Calu3 (cell line): Measurements from ENCODE around the gene AP3S1. TPM values are rescaled to one million over a fixed set of nuclear protein-coding genes. Genes with fewer than 3 reads are reported as not detected.

Experiments used
- BruUV-seq: library from RNA; stranded (reverse); fragments of 400-500 nt; replicated peaks from 2 replicates; lab custom pipeline; 2021; lab: Mats Ljungman, UMichigan
- CTCF ChIA-PET: fragments of 300-600 bp; sonication (Branson Sonifier 250); formaldehyde crosslinking; loops from one replicate; lab custom pipeline; 2022; ENCODE audit warnings: antibody characterized with exemption; lab: Charles Lee
- DNase-seq: peaks from one replicate; pipeline ENCODE4 v3.0.0; 2022
- H3K27ac Mint-ChIP-seq: one replicate; pipeline ENCODE4 v1.8.0; 2022; ENCODE audit warnings: mixed read lengths; ENCODE audit not compliant: unreplicated experiment
- H3K27me3 Mint-ChIP-seq: one replicate; pipeline ENCODE4 v1.8.0; 2022; ENCODE audit warnings: mixed read lengths; ENCODE audit not compliant: unreplicated experiment
- H3K36me3 Mint-ChIP-seq: one replicate; pipeline ENCODE4 v1.8.0; 2022; ENCODE audit warnings: mild to moderate bottlenecking, moderate library complexity, mixed read lengths; ENCODE audit not compliant: insufficient read depth, unreplicated experiment
- H3K4me1 Mint-ChIP-seq: one replicate; pipeline ENCODE4 v1.8.0; 2022; ENCODE audit warnings: mild to moderate bottlenecking, low read depth, mixed read lengths; ENCODE audit not compliant: unreplicated experiment
- H3K4me3 Mint-ChIP-seq: one replicate; pipeline ENCODE4 v1.8.0; 2022; ENCODE audit warnings: mild to moderate bottlenecking, low read depth, moderate library complexity, mixed read lengths; ENCODE audit not compliant: unreplicated experiment
- H3K9me3 Mint-ChIP-seq: one replicate; pipeline ENCODE4 v1.8.0; 2022; ENCODE audit warnings: low read depth, mixed read lengths; ENCODE audit not compliant: unreplicated experiment
- CTCF ChIP-seq: fragments of 200-600 bp; IDR thresholded peaks from one replicate; pipeline ENCODE4 v1.8.0; 2022; ENCODE audit warnings: antibody characterized with exemption; ENCODE audit not compliant: unreplicated experiment
- intact Hi-C: fragments of 100-400 bp; cut with micrococcal nuclease; formaldehyde crosslinking; loops from one replicate; pipeline ENCODE4 v1.10.0; 2022; ENCODE audit not compliant: unreplicated experiment
- total RNA-seq: library from RNA; stranded (reverse); gene quantifications from 2 replicates; pipeline ENCODE4 v1.2.3, GENCODE V29; 2022

The AP3S1 gene
- total RNA-seq, 1 experiment from 2014 or later: 101 TPM

- Mint-ChIP-seq H3K27ac (no peak overlapping the region), H3K9me3 (no peaks in the 10 kb centered on the region), H3K27me3 (no peaks in the 10 kb centered on the region), H3K36me3 (no peaks in the 10 kb centered on the region), H3K4me3 (peak overlapping the region; percentile 10), H3K4me1 (peaks cover 24% of the 10 kb centered on the region)
- intact Hi-C loops: no loop called here
- CTCF ChIA-PET: no interaction called here
- no TSS peak for BruUV-seq
- DNase-seq: no peak
- TF ChIP-seq CTCF: no peak
Observed at GRCh38 chr5:115850744-115851416, 9.1 kb downstream of the AP3S1 start.

DNA sequence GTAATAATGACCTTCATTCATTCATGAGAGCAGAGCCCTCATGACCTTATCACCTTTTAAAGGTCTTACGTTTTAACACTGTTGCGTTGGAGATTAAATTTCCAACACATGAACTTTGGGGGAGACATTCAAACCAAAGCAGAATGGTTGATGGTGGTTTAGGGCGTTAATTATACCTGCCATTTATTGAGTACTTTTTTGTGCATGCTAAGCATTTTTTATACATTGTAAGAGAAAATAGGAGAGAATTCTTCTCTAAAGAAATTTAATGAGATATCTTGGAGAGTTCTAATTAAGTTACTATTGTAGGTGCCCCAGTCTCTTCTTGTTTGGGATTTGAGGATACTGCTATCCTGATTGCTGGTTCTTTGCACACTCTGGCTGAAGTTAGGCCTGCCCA lies 12.4 kb downstream of the AP3S1 start:
- CTCF ChIA-PET: no interaction called here
- no peaks in the 10 kb centered on the region for H3K36me3 Mint-ChIP-seq
- no peaks in the 10 kb centered on the region for H3K9me3 Mint-ChIP-seq
- H3K4me1 Mint-ChIP-seq: peaks cover 43% of the 10 kb centered on the region
- intact Hi-C loops: no loop called here
- no TSS peak for BruUV-seq
- TF ChIP-seq CTCF: no peak
- H3K27me3 Mint-ChIP-seq: no peaks in the 10 kb centered on the region
- DNase-seq: no peak
- no peak overlapping the region for H3K27ac Mint-ChIP-seq
- no peak overlapping the region for H3K4me3 Mint-ChIP-seq

DNA sequence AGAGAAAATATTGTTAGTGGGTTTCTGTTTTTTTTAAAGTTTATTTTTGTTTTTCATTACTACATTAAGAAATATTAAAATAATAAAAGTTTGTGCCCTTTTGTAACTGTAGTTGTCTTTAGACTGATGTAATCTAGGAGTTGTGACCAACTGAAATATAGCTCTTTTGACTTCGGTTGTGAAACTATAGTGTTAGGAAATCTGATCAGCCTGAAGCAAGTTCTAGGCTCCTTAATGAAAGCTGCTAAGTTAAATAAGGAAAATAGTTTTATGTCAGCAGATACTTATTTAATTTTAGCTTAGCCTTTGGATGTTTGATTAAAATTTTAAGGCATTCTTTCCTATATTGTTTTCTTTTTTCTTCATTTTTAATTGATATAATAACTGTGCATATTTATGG lies 14.2 kb downstream of the AP3S1 start:
- no TSS peak for BruUV-seq
- Mint-ChIP-seq H3K27ac (no peak overlapping the region), H3K27me3 (no peaks in the 10 kb centered on the region), H3K4me1 (peaks cover 28% of the 10 kb centered on the region), H3K4me3 (no peak overlapping the region), H3K9me3 (no peaks in the 10 kb centered on the region), H3K36me3 (no peaks in the 10 kb centered on the region)
- TF ChIP-seq CTCF: no peak
- intact Hi-C loops: loop anchor here (2.0 kb wide), 1 partner anchor 17 kb away; no protein-coding TSS in a partner anchor
- DNase-seq: no peak
- CTCF ChIA-PET: no interaction called here

DNA sequence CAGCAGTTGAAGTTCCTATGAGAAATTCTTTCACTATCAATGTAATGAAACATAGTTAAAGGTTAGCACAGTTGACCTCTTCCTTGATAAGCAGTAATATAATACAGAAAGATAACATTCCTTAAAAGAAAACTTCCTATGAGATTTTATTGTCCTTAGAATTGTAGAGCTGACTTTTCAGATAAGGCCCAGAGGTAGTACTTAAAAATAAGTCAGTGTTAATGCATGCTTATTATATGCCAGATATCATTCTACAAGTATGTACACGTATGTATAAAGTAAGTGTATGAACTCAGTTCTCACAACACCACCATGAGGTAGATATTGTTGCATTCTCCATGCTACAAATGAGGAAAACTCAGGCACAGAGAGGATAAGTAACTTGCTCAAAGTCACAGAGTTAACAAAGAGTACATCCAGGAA lies 15.3 kb downstream of the AP3S1 start:
- CTCF ChIA-PET: no interaction called here
- no peak for TF ChIP-seq CTCF
- DNase-seq: no peak
- H3K9me3 Mint-ChIP-seq: no peaks in the 10 kb centered on the region
- no peak overlapping the region for H3K27ac Mint-ChIP-seq
- BruUV-seq: no TSS peak
- no peaks in the 10 kb centered on the region for H3K27me3 Mint-ChIP-seq
- intact Hi-C loops: loop anchor here (2.0 kb wide), 1 partner anchor 16 kb away; no protein-coding TSS in a partner anchor
- H3K36me3 Mint-ChIP-seq: no peaks in the 10 kb centered on the region
- H3K4me1 Mint-ChIP-seq: peaks cover 25% of the 10 kb centered on the region
- no peak overlapping the region for H3K4me3 Mint-ChIP-seq
